ENCODE data around the gene ATXN10.

DNA sequence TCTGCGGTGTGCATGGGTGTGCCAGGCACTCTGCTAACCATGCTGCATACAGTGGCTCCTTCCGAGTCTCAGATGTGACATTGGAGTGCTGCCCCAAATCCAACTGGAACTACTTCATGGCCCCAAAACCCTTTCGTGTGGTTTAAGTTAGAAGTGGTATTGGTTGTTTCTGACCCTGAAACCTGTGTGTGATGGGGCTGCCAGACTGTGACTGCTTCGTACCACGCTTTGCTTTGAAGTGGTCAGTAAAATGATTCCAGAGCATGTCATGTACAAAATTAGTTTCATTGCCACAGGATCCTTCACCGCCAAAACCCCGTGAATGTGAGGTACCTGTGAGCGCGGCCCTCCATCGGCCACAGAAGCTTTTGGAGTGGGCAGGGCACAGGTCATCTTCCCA, 163.2 kb downstream of the ATXN10 start:
- TF ChIP-seq, protein P1, sequence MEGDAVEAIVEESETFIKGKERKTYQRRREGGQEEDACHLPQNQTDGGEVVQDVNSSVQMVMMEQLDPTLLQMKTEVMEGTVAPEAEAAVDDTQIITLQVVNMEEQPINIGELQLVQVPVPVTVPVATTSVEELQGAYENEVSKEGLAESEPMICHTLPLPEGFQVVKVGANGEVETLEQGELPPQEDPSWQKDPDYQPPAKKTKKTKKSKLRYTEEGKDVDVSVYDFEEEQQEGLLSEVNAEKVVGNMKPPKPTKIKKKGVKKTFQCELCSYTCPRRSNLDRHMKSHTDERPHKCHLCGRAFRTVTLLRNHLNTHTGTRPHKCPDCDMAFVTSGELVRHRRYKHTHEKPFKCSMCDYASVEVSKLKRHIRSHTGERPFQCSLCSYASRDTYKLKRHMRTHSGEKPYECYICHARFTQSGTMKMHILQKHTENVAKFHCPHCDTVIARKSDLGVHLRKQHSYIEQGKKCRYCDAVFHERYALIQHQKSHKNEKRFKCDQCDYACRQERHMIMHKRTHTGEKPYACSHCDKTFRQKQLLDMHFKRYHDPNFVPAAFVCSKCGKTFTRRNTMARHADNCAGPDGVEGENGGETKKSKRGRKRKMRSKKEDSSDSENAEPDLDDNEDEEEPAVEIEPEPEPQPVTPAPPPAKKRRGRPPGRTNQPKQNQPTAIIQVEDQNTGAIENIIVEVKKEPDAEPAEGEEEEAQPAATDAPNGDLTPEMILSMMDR (IDR thresholded peaks at IDR 0.05): no peak
- TF ChIP-seq POLR2A (IDR thresholded peaks at IDR 0.05): no peak
